ENCODE data around the gene ZP4.

GRCh38 chr1:237927198-237927597 is 36.5 kb upstream of the ZP4 start:
- TF ChIP-seq CTCF (IDR thresholded peaks at IDR 0.05) = no peak
- TF ChIP-seq POLR2A (IDR thresholded peaks at IDR 0.05) = no peak

All from Peyer's patch (tissue), 4 donors.